WTC11 (cell line): ENCODE results near the gene CCND1. TPM values are rescaled to one million over a fixed set of nuclear protein-coding genes. Genes with fewer than 3 reads are reported as not detected.

Source experiments
- ATAC-seq: fragments of 200-7000 bp; cut with Tn5 transposase; 2 replicates; pipeline ENCODE4 v1.10.0; 2021; ENCODE audit warnings: mild to moderate bottlenecking, moderate library complexity
- CTCF ChIA-PET: fragments of 300-600 bp; sonication (Branson Sonifier 250); formaldehyde crosslinking; loops from one replicate; lab custom pipeline; 2021; ENCODE audit warnings: antibody characterized with exemption; lab: Charles Lee
- POLR2A ChIA-PET: fragments of 350-600 bp; sonication (Branson Sonifier 250); formaldehyde crosslinking; loops from one replicate; lab custom pipeline; 2021; ENCODE audit warnings: antibody characterized with exemption; lab: Charles Lee
- DNase-seq: peaks from one replicate; pipeline ENCODE4 v3.0.0; 2021; ENCODE audit warnings: low spot score
- H3K27ac Mint-ChIP-seq: 2 replicates; pipeline ENCODE4 v1.8.0; 2021; ENCODE audit warnings: mixed read lengths
- H3K27me3 Mint-ChIP-seq: 2 replicates; pipeline ENCODE4 v1.8.0; 2021; ENCODE audit warnings: low read depth, mild to moderate bottlenecking, moderate library complexity, mixed read lengths
- H3K36me3 Mint-ChIP-seq: 2 replicates; pipeline ENCODE4 v1.8.0; 2021; ENCODE audit warnings: mixed read lengths
- H3K4me1 Mint-ChIP-seq: 2 replicates; pipeline ENCODE4 v1.8.0; 2022; ENCODE audit warnings: mixed read lengths
- H3K4me3 Mint-ChIP-seq: 2 replicates; pipeline ENCODE4 v1.8.0; 2021; ENCODE audit warnings: mild to moderate bottlenecking, moderate library complexity, mixed read lengths
- H3K9me3 Mint-ChIP-seq: 2 replicates; pipeline ENCODE4 v1.8.0; 2021; ENCODE audit warnings: mixed read lengths
- ATF3 ChIP-seq: sonication (generic); formaldehyde crosslinking; conservative IDR thresholded peaks from 2 replicates; pipeline ENCODE4 v1.8.1; 2022; ENCODE audit warnings: mild to moderate bottlenecking, missing genetic modification reagents
- CREM ChIP-seq: sonication (generic); formaldehyde crosslinking; IDR thresholded peaks from 2 replicates; pipeline ENCODE4 v1.8.1; 2022; ENCODE audit warnings: mild to moderate bottlenecking, missing genetic modification reagents, moderate library complexity
- ERG ChIP-seq: fragments of 250-450 bp; sonication (Bioruptor Pico); IDR thresholded peaks from 2 replicates; pipeline ENCODE4 v1.8.0; 2021; ENCODE audit warnings: mild to moderate bottlenecking
- FOXP1 ChIP-seq: sonication (generic); formaldehyde crosslinking; IDR thresholded peaks from 2 replicates; pipeline ENCODE4 v1.8.0; 2022; ENCODE audit warnings: missing genetic modification reagents, mild to moderate bottlenecking, moderate library complexity, borderline replicate concordance
- FOXP4 ChIP-seq: sonication (generic); formaldehyde crosslinking; IDR thresholded peaks from 2 replicates; pipeline ENCODE4 v1.8.0; 2022; ENCODE audit warnings: mild to moderate bottlenecking, missing genetic modification reagents
- GRHL2 ChIP-seq: fragments of 250-450 bp; sonication (Bioruptor Pico); IDR thresholded peaks from 2 replicates; pipeline ENCODE4 v1.8.0; 2022; ENCODE audit warnings: mild to moderate bottlenecking, moderate library complexity; ENCODE audit not compliant: insufficient replicate concordance, severe bottlenecking
- HMGXB4 ChIP-seq: sonication (generic); formaldehyde crosslinking; IDR thresholded peaks from 2 replicates; pipeline ENCODE4 v1.8.1; 2023; ENCODE audit warnings: mild to moderate bottlenecking, moderate library complexity, missing genetic modification reagents
- JUN ChIP-seq: sonication (generic); formaldehyde crosslinking; IDR thresholded peaks from 2 replicates; pipeline ENCODE4 v1.8.0; 2023; ENCODE audit warnings: mild to moderate bottlenecking, missing genetic modification reagents
- MXD4 ChIP-seq: fragments of 250-450 bp; sonication (Bioruptor Pico); IDR thresholded peaks from 2 replicates; pipeline ENCODE4 v1.8.0; 2021; ENCODE audit warnings: mild to moderate bottlenecking, moderate library complexity, borderline replicate concordance
- TCF7 ChIP-seq: sonication (generic); formaldehyde crosslinking; IDR thresholded peaks from 2 replicates; pipeline ENCODE4 v1.8.0; 2022; ENCODE audit warnings: mild to moderate bottlenecking, low read depth, missing genetic modification reagents, moderate library complexity
- TP53 ChIP-seq: sonication (generic); formaldehyde crosslinking; IDR thresholded peaks from 2 replicates; pipeline ENCODE4 v1.8.1; 2023; ENCODE audit warnings: mild to moderate bottlenecking, missing genetic modification reagents
- ZNF512 ChIP-seq: sonication (generic); formaldehyde crosslinking; IDR thresholded peaks from 2 replicates; pipeline ENCODE4 v1.8.1; 2022; ENCODE audit warnings: missing genetic modification reagents, borderline replicate concordance
- total RNA-seq: library from RNA; stranded (reverse); gene quantifications from 3 replicates; pipeline ENCODE4 v1.2.3, GENCODE V29; 2021
- TF ChIP-seq, protein P1 (sequence below): sonication (generic); formaldehyde crosslinking; IDR thresholded peaks from 2 replicates; pipeline ENCODE4 v1.8.0; 2022; ENCODE audit warnings: missing genetic modification reagents
- TF ChIP-seq, protein P2 (sequence below): fragments of 250-450 bp; sonication (Bioruptor Pico); IDR thresholded peaks from 2 replicates; pipeline ENCODE4 v1.9.0; 2021; ENCODE audit warnings: mild to moderate bottlenecking
- TF ChIP-seq, protein P3 (sequence below): sonication (generic); formaldehyde crosslinking; IDR thresholded peaks from 2 replicates; pipeline ENCODE4 v1.8.1; 2022; ENCODE audit warnings: low read depth, mild to moderate bottlenecking, moderate library complexity, missing genetic modification reagents, borderline replicate concordance
- TF ChIP-seq, protein P4 (sequence below): sonication (generic); formaldehyde crosslinking; IDR thresholded peaks from 2 replicates; pipeline ENCODE4 v1.8.0; 2023; ENCODE audit warnings: missing genetic modification reagents, mild to moderate bottlenecking, borderline replicate concordance

Gene CCND1
- total RNA-seq, 1 experiment from 2014 or later: 212 TPM

DNA sequence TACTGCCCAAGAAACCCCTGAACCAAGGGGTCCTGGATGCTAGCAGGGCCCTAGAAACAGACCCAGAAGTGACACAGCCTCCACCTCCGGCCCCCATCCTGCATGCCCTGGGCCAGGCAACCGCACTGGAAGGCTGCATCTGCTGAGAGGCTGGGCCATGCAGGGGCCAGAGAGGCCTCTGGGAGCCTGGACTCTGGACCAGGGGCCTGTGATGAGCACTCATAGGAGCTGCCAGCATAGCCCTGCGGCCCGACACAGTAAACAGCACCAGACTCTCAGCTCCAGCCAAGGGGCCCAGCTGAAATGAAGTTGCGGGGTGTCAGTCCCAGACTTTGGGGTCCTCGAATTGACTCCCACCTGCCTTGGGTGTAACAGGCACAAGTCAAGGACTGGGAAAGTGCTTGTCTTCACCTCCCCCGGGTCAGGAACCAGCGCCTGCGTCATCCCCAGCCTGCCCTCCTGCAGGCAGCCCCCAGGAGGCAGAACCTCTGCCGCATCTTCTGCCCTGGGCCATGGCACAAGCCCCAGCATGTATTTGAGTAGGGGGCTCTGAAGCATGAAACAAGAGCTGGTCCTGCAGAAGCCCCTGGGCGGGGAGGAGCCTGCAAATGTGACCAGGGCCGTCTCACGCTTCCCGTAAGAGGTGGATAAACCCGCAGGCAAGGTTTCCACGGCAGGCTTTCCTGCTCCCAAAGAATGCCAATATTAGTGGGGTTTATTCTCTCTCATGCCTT lies 25.2 kb upstream of the CCND1 start:
- POLR2A ChIA-PET: no interaction called here
- TF ChIP-seq, protein P1, sequence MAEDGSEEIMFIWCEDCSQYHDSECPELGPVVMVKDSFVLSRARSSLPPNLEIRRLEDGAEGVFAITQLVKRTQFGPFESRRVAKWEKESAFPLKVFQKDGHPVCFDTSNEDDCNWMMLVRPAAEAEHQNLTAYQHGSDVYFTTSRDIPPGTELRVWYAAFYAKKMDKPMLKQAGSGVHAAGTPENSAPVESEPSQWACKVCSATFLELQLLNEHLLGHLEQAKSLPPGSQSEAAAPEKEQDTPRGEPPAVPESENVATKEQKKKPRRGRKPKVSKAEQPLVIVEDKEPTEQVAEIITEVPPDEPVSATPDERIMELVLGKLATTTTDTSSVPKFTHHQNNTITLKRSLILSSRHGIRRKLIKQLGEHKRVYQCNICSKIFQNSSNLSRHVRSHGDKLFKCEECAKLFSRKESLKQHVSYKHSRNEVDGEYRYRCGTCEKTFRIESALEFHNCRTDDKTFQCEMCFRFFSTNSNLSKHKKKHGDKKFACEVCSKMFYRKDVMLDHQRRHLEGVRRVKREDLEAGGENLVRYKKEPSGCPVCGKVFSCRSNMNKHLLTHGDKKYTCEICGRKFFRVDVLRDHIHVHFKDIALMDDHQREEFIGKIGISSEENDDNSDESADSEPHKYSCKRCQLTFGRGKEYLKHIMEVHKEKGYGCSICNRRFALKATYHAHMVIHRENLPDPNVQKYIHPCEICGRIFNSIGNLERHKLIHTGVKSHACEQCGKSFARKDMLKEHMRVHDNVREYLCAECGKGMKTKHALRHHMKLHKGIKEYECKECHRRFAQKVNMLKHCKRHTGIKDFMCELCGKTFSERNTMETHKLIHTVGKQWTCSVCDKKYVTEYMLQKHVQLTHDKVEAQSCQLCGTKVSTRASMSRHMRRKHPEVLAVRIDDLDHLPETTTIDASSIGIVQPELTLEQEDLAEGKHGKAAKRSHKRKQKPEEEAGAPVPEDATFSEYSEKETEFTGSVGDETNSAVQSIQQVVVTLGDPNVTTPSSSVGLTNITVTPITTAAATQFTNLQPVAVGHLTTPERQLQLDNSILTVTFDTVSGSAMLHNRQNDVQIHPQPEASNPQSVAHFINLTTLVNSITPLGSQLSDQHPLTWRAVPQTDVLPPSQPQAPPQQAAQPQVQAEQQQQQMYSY (CRISPR knock-in tag): no peak
- TF ChIP-seq MXD4 (CRISPR knock-in tag) (no peak), ERG (CRISPR knock-in tag) (no peak), HMGXB4 (no peak), ZNF512 (CRISPR knock-in tag) (no peak), JUN (no peak), FOXP4 (no peak), GRHL2 (CRISPR knock-in tag) (no peak)
- TF ChIP-seq, protein P2, sequence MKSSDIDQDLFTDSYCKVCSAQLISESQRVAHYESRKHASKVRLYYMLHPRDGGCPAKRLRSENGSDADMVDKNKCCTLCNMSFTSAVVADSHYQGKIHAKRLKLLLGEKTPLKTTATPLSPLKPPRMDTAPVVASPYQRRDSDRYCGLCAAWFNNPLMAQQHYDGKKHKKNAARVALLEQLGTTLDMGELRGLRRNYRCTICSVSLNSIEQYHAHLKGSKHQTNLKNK: no peak
- TF ChIP-seq, all 79 proteins: peak for 0
- Mint-ChIP-seq H3K36me3 (peaks cover 4% of the 10 kb centered on the region; the same call in 1 of the 2 replicates), H3K27me3 (peaks cover 3% of the 10 kb centered on the region), H3K4me1 (peaks cover 26% of the 10 kb centered on the region), H3K4me3 (no peak overlapping the region), H3K9me3 (peaks cover 5% of the 10 kb centered on the region), H3K27ac (no peak overlapping the region)
- no peak for ATAC-seq
- CTCF ChIA-PET: interaction anchor here (0.9 to 1.5 kb wide), 3 partner anchors 18 to 323 kb away, joined by 3 read pairs; no protein-coding TSS in a partner anchor
- no peak for DNase-seq

GRCh38 chr11:69617220-69617619 lies 23.7 kb upstream of the CCND1 start:
- CTCF ChIA-PET: no interaction called here
- DNase-seq: no peak
- H3K27ac Mint-ChIP-seq: no peak overlapping the region
- TF ChIP-seq, protein P3, sequence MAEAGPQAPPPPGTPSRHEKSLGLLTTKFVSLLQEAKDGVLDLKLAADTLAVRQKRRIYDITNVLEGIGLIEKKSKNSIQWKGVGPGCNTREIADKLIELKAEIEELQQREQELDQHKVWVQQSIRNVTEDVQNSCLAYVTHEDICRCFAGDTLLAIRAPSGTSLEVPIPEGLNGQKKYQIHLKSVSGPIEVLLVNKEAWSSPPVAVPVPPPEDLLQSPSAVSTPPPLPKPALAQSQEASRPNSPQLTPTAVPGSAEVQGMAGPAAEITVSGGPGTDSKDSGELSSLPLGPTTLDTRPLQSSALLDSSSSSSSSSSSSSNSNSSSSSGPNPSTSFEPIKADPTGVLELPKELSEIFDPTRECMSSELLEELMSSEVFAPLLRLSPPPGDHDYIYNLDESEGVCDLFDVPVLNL (CRISPR knock-in tag): no peak
- TF ChIP-seq CREM (no peak), ATF3 (CRISPR knock-in tag) (no peak), TCF7 (CRISPR knock-in tag) (no peak), FOXP1 (CRISPR knock-in tag) (no peak), MXD4 (CRISPR knock-in tag) (no peak), TP53 (no peak)
- TF ChIP-seq, protein P4, sequence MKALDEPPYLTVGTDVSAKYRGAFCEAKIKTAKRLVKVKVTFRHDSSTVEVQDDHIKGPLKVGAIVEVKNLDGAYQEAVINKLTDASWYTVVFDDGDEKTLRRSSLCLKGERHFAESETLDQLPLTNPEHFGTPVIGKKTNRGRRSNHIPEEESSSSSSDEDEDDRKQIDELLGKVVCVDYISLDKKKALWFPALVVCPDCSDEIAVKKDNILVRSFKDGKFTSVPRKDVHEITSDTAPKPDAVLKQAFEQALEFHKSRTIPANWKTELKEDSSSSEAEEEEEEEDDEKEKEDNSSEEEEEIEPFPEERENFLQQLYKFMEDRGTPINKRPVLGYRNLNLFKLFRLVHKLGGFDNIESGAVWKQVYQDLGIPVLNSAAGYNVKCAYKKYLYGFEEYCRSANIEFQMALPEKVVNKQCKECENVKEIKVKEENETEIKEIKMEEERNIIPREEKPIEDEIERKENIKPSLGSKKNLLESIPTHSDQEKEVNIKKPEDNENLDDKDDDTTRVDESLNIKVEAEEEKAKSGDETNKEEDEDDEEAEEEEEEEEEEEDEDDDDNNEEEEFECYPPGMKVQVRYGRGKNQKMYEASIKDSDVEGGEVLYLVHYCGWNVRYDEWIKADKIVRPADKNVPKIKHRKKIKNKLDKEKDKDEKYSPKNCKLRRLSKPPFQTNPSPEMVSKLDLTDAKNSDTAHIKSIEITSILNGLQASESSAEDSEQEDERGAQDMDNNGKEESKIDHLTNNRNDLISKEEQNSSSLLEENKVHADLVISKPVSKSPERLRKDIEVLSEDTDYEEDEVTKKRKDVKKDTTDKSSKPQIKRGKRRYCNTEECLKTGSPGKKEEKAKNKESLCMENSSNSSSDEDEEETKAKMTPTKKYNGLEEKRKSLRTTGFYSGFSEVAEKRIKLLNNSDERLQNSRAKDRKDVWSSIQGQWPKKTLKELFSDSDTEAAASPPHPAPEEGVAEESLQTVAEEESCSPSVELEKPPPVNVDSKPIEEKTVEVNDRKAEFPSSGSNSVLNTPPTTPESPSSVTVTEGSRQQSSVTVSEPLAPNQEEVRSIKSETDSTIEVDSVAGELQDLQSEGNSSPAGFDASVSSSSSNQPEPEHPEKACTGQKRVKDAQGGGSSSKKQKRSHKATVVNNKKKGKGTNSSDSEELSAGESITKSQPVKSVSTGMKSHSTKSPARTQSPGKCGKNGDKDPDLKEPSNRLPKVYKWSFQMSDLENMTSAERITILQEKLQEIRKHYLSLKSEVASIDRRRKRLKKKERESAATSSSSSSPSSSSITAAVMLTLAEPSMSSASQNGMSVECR (CRISPR knock-in tag): no peak

More at GRCh38 chr11:69617220-69617619, 23.7 kb upstream of the CCND1 start:
- no peaks in the 10 kb centered on the region for H3K9me3 Mint-ChIP-seq
- POLR2A ChIA-PET: no interaction called here
- H3K27me3 Mint-ChIP-seq: peaks cover 3% of the 10 kb centered on the region
- peaks cover 24% of the 10 kb centered on the region for H3K4me1 Mint-ChIP-seq
- H3K4me3 Mint-ChIP-seq: no peak overlapping the region
- ATAC-seq: no peak
- no peaks in the 10 kb centered on the region for H3K36me3 Mint-ChIP-seq
